IPS-15b (cell line): ENCODE measurements around the gene AMH.
"Not testable (repeated sequence)": the region's sequence is repeated elsewhere in the genome, so short reads cannot be mapped to it uniquely, and the experiment has no call there.

Experiments used
- H3K27me3 ChIP-seq: one replicate; pipeline ENCODE4 v1.6.1; 2013; ENCODE audit warnings: low read length; ENCODE audit not compliant: control insufficient read depth, insufficient read depth
- H3K36me3 ChIP-seq: one replicate; pipeline ENCODE4 v1.6.1; 2013; ENCODE audit warnings: low read length; ENCODE audit not compliant: control insufficient read depth, insufficient read depth
- H3K4me1 ChIP-seq: one replicate; pipeline ENCODE4 v1.6.1; 2013; ENCODE audit warnings: mild to moderate bottlenecking, low read length; ENCODE audit not compliant: control insufficient read depth, insufficient read depth
- H3K4me3 ChIP-seq: one replicate; pipeline ENCODE4 v1.5.1; 2013; ENCODE audit warnings: low read depth, low read length
- H3K9ac ChIP-seq: one replicate; pipeline ENCODE4 v1.6.1; 2013; ENCODE audit warnings: low read depth, mild to moderate bottlenecking, low read length
- H3K9me3 ChIP-seq: one replicate; pipeline ENCODE4 v1.6.1; 2013; ENCODE audit warnings: mild to moderate bottlenecking, low read length; ENCODE audit not compliant: control insufficient read depth, insufficient read depth

Gene AMH

GRCh38 chr19:2249010-2249866 is at the start of gene AMH:
AMH (plus strand) TSS chr19:2249323; CDS start chr19:2249333, 10 bp downstream.
- peaks cover 34% of the 10 kb centered on the region for H3K36me3 ChIP-seq
- no peak within 1 kb of the TSS for H3K4me3 ChIP-seq
- H3K4me1 ChIP-seq, result no peaks in the 10 kb centered on the region
- H3K27me3 ChIP-seq, result no peaks in the 10 kb centered on the region
- H3K9me3 ChIP-seq, result no peaks in the 10 kb centered on the region
- no peak within 1 kb of the TSS for H3K9ac ChIP-seq

DNA sequence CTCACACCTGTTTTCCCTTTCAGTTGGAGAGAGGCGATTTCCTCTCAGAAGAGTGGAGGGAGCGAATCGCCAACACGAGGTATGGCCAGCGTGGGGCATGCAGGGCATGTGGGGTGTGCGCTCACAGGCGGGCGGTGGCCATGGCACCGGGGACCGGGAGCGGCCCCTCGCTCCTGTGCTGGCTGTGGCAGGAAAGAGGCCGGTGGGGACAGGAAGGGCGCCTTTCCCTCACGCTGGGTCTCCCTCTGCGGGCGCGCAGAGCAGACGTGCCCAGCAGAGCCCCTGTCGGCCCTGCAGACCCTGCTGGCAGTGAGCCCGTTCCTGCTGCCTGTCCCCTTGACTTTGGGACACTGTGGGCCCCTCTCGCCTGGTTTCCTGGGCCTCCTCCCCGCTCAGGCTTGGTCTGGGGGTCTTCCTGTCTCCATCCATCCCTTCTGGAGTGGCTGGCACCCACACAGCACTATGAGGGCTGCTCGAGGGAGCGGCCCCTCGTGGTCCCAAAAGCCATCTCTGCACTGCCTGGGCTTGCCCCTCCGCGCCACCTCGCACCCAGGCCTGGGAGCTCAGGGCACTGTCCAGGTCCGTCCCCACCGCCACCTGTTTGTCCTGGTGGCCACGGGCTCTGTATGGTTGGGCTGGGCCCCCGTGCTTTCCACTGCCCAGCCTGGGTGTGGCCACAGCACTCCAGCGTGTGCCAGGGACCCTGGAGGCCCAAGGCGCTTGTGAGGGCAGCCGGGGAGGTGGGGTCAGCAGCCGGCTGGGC is 49.1 kb upstream of the AMH start:
- peaks cover 34% of the 10 kb centered on the region for H3K36me3 ChIP-seq
- H3K9me3 ChIP-seq, result no peaks in the 10 kb centered on the region
- H3K4me1 ChIP-seq, result no peaks in the 10 kb centered on the region
- no peak overlapping the region for H3K4me3 ChIP-seq
- no peaks in the 10 kb centered on the region for H3K27me3 ChIP-seq
- H3K9ac ChIP-seq, result no peak overlapping the region

GRCh38 chr19:2200624-2201294 is 48.4 kb upstream of the AMH start:
- H3K9ac ChIP-seq, result not testable (repeated sequence)
- H3K36me3 ChIP-seq, result peaks cover 31% of the 10 kb centered on the region

GRCh38 chr19:2201473-2202148 is 47.5 kb upstream of the AMH start:
- no peak overlapping the region for H3K9ac ChIP-seq
- H3K9me3 ChIP-seq, result no peaks in the 10 kb centered on the region
- no peaks in the 10 kb centered on the region for H3K4me1 ChIP-seq
- no peaks in the 10 kb centered on the region for H3K27me3 ChIP-seq
- H3K4me3 ChIP-seq, result no peak overlapping the region
- H3K36me3 ChIP-seq, result peaks cover 27% of the 10 kb centered on the region

More at GRCh38 chr19:2200624-2201294, 48.4 kb upstream of the AMH start:
- not testable (repeated sequence) for H3K4me1 ChIP-seq, H3K9me3 ChIP-seq, H3K4me3 ChIP-seq, H3K27me3 ChIP-seq

DNA sequence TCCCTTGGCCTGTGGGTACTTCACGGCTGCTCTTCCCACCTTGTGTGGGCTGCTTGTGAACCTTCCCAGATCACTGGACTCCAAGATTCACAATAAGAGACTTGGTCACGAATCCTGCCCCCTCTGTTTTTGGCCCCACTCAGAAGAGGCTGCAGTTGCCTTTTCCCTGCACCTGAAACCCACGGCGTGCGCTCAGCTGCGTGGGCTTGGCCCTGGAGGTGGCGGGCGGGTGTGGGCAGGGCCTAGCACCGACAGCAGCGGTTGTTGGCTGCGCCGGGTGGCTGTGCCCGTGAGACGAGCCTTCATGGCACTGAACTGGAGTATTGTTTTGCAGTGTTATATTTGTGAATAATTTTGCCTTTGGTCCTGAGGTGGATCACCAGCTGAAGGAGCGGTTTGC is 46.8 kb upstream of the AMH start:
- H3K9ac ChIP-seq, result no peak overlapping the region
- H3K4me3 ChIP-seq, result no peak overlapping the region
- peaks cover 33% of the 10 kb centered on the region for H3K36me3 ChIP-seq
- no peaks in the 10 kb centered on the region for H3K27me3 ChIP-seq
- no peaks in the 10 kb centered on the region for H3K4me1 ChIP-seq
- no peaks in the 10 kb centered on the region for H3K9me3 ChIP-seq

- peaks cover 48% of the 10 kb centered on the region for H3K36me3 ChIP-seq
- H3K4me1 ChIP-seq, result no peaks in the 10 kb centered on the region
- no peak overlapping the region for H3K9ac ChIP-seq
These were observed 42.1 kb upstream of the AMH start for GRCh38 chr19:2207008-2207407.

GRCh38 chr19:2207991-2208860 is 40.9 kb upstream of the AMH start:
- Histone ChIP-seq H3K27me3 (no peaks in the 10 kb centered on the region), H3K9me3 (no peaks in the 10 kb centered on the region), H3K9ac (no peak overlapping the region), H3K36me3 (peaks cover 57% of the 10 kb centered on the region), H3K4me1 (no peaks in the 10 kb centered on the region), H3K4me3 (no peak overlapping the region)

More at GRCh38 chr19:2207008-2207407, 42.1 kb upstream of the AMH start:
- no peaks in the 10 kb centered on the region for H3K9me3 ChIP-seq
- H3K4me3 ChIP-seq, result no peak overlapping the region
- H3K27me3 ChIP-seq, result no peaks in the 10 kb centered on the region

GRCh38 chr19:2208975-2209374 is 40.1 kb upstream of the AMH start:
- Histone ChIP-seq H3K4me1 (no peaks in the 10 kb centered on the region), H3K36me3 (peaks cover 60% of the 10 kb centered on the region)

DNA sequence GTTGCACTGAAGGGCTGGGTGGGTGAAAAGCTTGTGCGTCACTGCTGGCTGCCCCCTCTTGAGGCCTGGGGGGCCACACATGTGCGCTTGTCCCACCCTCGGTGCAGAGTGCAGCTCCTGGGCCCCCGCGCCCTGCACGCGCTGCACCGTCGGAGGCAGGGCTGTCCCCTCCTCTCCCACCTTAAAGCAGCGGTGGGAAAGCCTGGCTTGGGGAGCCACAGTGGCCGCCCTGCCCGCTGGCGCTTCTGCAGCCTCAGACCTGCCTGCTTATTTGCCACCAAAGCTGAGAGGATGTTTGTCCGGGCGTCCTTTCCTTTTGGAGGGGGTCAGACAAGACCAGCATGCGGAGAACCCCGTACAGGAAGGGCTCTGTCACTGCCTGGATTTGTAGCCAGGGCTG is 39.7 kb upstream of the AMH start:
- no peak overlapping the region for H3K4me3 ChIP-seq

More at GRCh38 chr19:2208975-2209374, 40.1 kb upstream of the AMH start:
- H3K9ac ChIP-seq, result no peak overlapping the region
- no peaks in the 10 kb centered on the region for H3K27me3 ChIP-seq
- H3K9me3 ChIP-seq, result no peaks in the 10 kb centered on the region
- H3K4me3 ChIP-seq, result no peak overlapping the region

GRCh38 chr19:2210206-2210605 is 38.9 kb upstream of the AMH start:
- H3K4me1 ChIP-seq, result no peaks in the 10 kb centered on the region
- H3K9me3 ChIP-seq, result no peaks in the 10 kb centered on the region
- no peak overlapping the region for H3K9ac ChIP-seq
- H3K36me3 ChIP-seq, result peaks cover 62% of the 10 kb centered on the region
- H3K4me3 ChIP-seq, result no peak overlapping the region
- H3K27me3 ChIP-seq, result no peaks in the 10 kb centered on the region

More for the DNA sequence above, 39.7 kb upstream of the AMH start:
- no peaks in the 10 kb centered on the region for H3K4me1 ChIP-seq
- no peak overlapping the region for H3K9ac ChIP-seq
- no peaks in the 10 kb centered on the region for H3K9me3 ChIP-seq
- H3K36me3 ChIP-seq, result peaks cover 59% of the 10 kb centered on the region
- H3K27me3 ChIP-seq, result no peaks in the 10 kb centered on the region
